Karpas-422 (cell line): ENCODE measurements around the gene SCAI. TPM values are rescaled to one million over a fixed set of nuclear protein-coding genes. Genes with fewer than 3 reads are reported as not detected.
A peak's percentile ranks its signal among the peaks of the same experiment; 100 is the strongest.
"Not testable (repeated sequence)": the region's sequence is repeated elsewhere in the genome, so short reads cannot be mapped to it uniquely, and the experiment has no call there.

ENCODE experiments used
- DNase-seq: peaks from one replicate; pipeline ENCODE4 v3.0.0-alpha.2; 2015
- H2AFZ ChIP-seq: fragments of 200-600 bp; sonication (generic); 2 replicates; pipeline ENCODE4 v1.6.1; 2014; ENCODE audit warnings: antibody characterized with exemption, low read length, mixed read lengths
- H3K27ac ChIP-seq: fragments of 200-600 bp; sonication (generic); 2 replicates; pipeline ENCODE4 v1.5.1; 2014; ENCODE audit warnings: mild to moderate bottlenecking, low read length, moderate library complexity
- H3K27me3 ChIP-seq: fragments of 200-600 bp; sonication (generic); 2 replicates; pipeline ENCODE4 v1.6.1; 2014; ENCODE audit warnings: low read length, mixed read lengths
- H3K36me3 ChIP-seq: fragments of 200-600 bp; sonication (generic); 2 replicates; pipeline ENCODE4 v1.6.1; 2014; ENCODE audit warnings: low read length, mixed read lengths; ENCODE audit not compliant: insufficient read depth
- H3K4me1 ChIP-seq: fragments of 200-600 bp; sonication (generic); 2 replicates; pipeline ENCODE4 v1.6.1; 2014; ENCODE audit warnings: mild to moderate bottlenecking, low read length, mixed read lengths
- H3K4me2 ChIP-seq: fragments of 200-600 bp; sonication (generic); 2 replicates; pipeline ENCODE4 v1.6.1; 2014; ENCODE audit warnings: low read length, low read depth, mild to moderate bottlenecking; ENCODE audit not compliant: poor library complexity, severe bottlenecking
- H3K4me3 ChIP-seq: fragments of 200-600 bp; sonication (generic); 2 replicates; pipeline ENCODE4 v1.5.1; 2014; ENCODE audit warnings: mild to moderate bottlenecking, antibody characterized with exemption, low read length, mixed read lengths
- H3K79me2 ChIP-seq: fragments of 200-600 bp; sonication (generic); 2 replicates; pipeline ENCODE4 v1.6.1; 2014; ENCODE audit warnings: mild to moderate bottlenecking, low read length, mixed read lengths
- H3K9ac ChIP-seq: fragments of 200-600 bp; sonication (generic); 2 replicates; pipeline ENCODE4 v1.6.0; 2014; ENCODE audit warnings: low read length
- H3K9me2 ChIP-seq: fragments of 200-600 bp; sonication (generic), shearing (Covaris generic); replicated peaks from 2 replicates; pipeline ENCODE4 v1.6.0; 2014; ENCODE audit warnings: mild to moderate bottlenecking, low read length, moderate library complexity; ENCODE audit not compliant: insufficient read depth
- H3K9me3 ChIP-seq: fragments of 300-700, 200-600 bp; sonication (generic); 2 replicates; pipeline ENCODE4 v1.6.1; 2014; ENCODE audit warnings: low read length, mixed read lengths
- H4K20me1 ChIP-seq: fragments of 200-600 bp; sonication (generic); 2 replicates; pipeline ENCODE4 v1.6.1; 2014; ENCODE audit warnings: mild to moderate bottlenecking, antibody characterized with exemption, low read length, low read depth; ENCODE audit not compliant: insufficient read depth
- total RNA-seq: library from RNA; depleted of rRNA; stranded (reverse); fragments of >200 nt; shearing (Covaris generic); gene quantifications from 2 replicates; pipeline ENCODE4 v1.2.3, GENCODE V29; 2014; ENCODE audit warnings: low replicate concordance

The SCAI gene
- total RNA-seq, 1 experiment from 2014 or later, result 35.3 TPM

DNA sequence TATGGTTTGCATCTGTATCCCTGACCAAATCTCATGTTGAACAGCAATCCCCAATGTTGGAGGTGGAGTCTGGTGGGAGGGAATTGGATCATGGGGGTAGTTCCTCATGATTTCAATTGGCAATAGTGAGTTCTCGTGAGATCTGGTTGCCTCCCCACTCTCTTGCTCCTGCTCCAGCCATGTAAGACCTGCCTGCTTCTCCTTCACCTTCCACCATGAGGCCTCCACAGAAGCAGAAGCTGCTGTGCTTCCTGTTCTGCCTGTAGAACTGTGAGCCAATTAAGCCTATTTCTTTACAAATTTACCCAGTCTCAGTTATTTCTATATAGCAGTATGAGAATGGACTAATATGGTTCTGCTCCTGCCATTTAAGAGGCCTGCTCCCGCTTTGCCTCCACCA is 32.9 kb downstream of the SCAI start:
- no peak for DNase-seq
- no peaks in the 10 kb centered on the region for H3K27me3 ChIP-seq
- H3K9ac ChIP-seq, result no peak overlapping the region

GRCh38 chr9:125108541-125108940 is 34.8 kb downstream of the SCAI start:
- not testable (repeated sequence) for H2AFZ ChIP-seq, H3K36me3 ChIP-seq, H3K9me3 ChIP-seq, DNase-seq, H3K4me3 ChIP-seq, H3K9me2 ChIP-seq, H3K4me2 ChIP-seq, H4K20me1 ChIP-seq, H3K9ac ChIP-seq, H3K27ac ChIP-seq, H3K27me3 ChIP-seq, H3K4me1 ChIP-seq
- H3K79me2 ChIP-seq, result peaks cover 76% of the 10 kb centered on the region

More for the DNA sequence above, 32.9 kb downstream of the SCAI start:
- H3K36me3 ChIP-seq, result no peaks in the 10 kb centered on the region; the same call in 1 of the 2 replicates
- no peak overlapping the region for H3K4me3 ChIP-seq
- H3K79me2 ChIP-seq, result peaks cover 69% of the 10 kb centered on the region
- no peak overlapping the region for H3K27ac ChIP-seq
- no peak overlapping the region for H3K4me2 ChIP-seq
- H3K9me2 ChIP-seq, result no peaks in the 10 kb centered on the region
- 0 out of 2 replicates have a peak, but pooled peaks cover 3% of the 10 kb centered on the region for H3K9me3 ChIP-seq
- H2AFZ ChIP-seq, result no peak overlapping the region
- H4K20me1 ChIP-seq, result no peaks in the 10 kb centered on the region
- H3K4me1 ChIP-seq, result no peaks in the 10 kb centered on the region

DNA sequence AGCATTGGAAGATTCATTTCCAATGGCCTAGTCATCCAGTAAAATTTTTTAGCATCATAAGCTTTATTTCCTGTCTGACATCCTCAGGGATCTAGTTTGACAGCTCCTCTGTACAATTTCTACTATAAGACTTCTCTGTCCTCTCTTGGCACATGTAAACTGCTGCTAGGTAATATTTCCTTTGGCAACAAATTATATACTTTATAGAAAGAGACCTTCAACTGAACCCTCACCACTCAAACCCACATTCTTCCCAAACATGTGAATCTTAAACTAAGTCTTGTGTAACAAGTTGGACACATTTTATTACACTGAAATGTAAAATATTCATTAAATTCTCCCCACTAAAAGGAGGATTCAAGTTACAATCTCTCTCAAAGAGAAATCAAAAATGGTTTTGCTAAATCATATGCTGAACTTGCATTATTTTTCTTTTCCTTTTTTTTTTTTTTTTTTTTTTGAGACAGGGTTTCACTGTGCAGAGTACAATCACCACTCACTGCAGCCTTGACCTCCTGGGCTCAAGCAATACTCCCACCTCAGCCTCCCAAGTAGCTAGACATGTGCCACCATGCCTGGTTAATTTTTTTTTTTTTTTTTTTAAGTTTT is 36.9 kb downstream of the SCAI start:
- H3K79me2 ChIP-seq, result peaks cover 78% of the 10 kb centered on the region
- no peaks in the 10 kb centered on the region for H3K4me1 ChIP-seq
- no peak overlapping the region for H3K4me3 ChIP-seq
- no peaks in the 10 kb centered on the region for H3K9me3 ChIP-seq
- H3K27me3 ChIP-seq, result no peaks in the 10 kb centered on the region
- H4K20me1 ChIP-seq, result no peaks in the 10 kb centered on the region
- H3K27ac ChIP-seq, result peak overlapping the region; percentile 17; the same call in 1 of the 2 replicates
- H3K9ac ChIP-seq, result no peak overlapping the region
- H2AFZ ChIP-seq, result no peak overlapping the region
- no peaks in the 10 kb centered on the region for H3K9me2 ChIP-seq
- H3K4me2 ChIP-seq, result no peak overlapping the region
- DNase-seq, result no peak
- H3K36me3 ChIP-seq, result no peaks in the 10 kb centered on the region

DNA sequence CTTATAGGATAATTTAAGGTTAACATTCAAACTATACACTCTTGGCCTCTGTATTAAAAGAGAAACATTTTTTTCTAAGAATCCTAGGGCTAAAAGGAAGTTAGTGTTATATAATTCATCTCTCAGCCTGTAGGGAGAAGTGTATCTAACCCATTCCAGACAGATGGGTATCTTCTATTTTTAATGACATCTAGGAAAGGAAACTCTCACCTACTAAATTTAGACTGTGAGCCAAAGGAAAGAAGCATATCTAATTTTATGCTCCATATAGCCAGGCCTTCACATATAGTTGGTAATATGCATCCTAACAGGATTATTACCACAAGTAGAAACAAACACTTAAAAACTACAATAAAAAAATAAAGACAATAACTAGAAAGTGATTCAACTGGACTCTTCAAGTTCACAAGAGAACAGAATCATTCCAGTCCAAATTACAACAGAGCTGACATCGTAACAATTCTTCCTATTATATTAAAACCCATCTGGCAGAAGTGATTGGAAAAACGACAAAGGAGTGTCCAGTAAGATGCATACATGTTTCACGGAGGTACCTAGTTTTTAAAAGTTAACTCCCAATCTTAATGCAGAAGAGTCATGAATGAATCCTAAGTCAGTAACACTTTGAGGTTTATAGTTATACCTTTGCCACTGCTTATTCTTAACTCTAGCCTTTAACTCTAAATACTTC is 39.4 kb downstream of the SCAI start:
- no peaks in the 10 kb centered on the region for H3K9me2 ChIP-seq
- no peak overlapping the region for H2AFZ ChIP-seq
- H3K36me3 ChIP-seq, result no peaks in the 10 kb centered on the region
- H3K9me3 ChIP-seq, result no peaks in the 10 kb centered on the region
- no peaks in the 10 kb centered on the region for H3K27me3 ChIP-seq
- DNase-seq, result no peak
- H3K9ac ChIP-seq, result no peak overlapping the region
- H3K27ac ChIP-seq, result no peak overlapping the region
- H3K4me1 ChIP-seq, result no peaks in the 10 kb centered on the region
- H3K4me3 ChIP-seq, result no peak overlapping the region
- H3K4me2 ChIP-seq, result no peak overlapping the region
- peaks cover 82% of the 10 kb centered on the region for H3K79me2 ChIP-seq
- no peaks in the 10 kb centered on the region for H4K20me1 ChIP-seq

- Histone ChIP-seq H3K9me3 (no peaks in the 10 kb centered on the region), H3K27me3 (no peaks in the 10 kb centered on the region), H4K20me1 (no peaks in the 10 kb centered on the region), H3K36me3 (no peaks in the 10 kb centered on the region), H3K27ac (no peak overlapping the region), H3K9ac (no peak overlapping the region), H2AFZ (no peak overlapping the region), H3K79me2 (peaks cover 91% of the 10 kb centered on the region), H3K4me3 (no peak overlapping the region), H3K9me2 (no peaks in the 10 kb centered on the region), H3K4me1 (no peaks in the 10 kb centered on the region), H3K4me2 (no peak overlapping the region)
- no peak for DNase-seq
Measured at GRCh38 chr9:125103021-125103420, 40.3 kb downstream of the SCAI start.

DNA sequence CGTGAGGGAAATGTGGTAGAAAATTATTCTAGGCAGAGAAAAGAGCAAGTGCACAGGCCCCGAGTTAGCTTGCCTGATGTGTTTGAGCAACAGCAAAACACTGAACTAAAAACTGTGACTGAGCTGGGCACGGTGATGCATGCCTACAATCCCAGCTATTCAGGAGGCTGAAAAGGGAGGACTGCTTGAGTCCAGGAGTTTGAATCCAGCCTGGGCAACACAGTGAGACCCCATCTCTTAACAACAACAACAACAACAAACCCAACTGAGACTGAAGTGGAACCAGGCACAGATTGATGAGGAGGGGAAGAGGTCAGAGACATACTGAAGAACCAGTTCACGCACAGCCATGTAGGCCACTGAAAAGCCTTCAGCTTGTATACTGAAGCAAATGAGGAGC is 42.5 kb downstream of the SCAI start:
- no peak overlapping the region for H3K4me2 ChIP-seq
- H3K79me2 ChIP-seq, result peaks cover 88% of the 10 kb centered on the region
- no peaks in the 10 kb centered on the region for H3K36me3 ChIP-seq
- no peak overlapping the region for H3K27ac ChIP-seq
- H3K4me3 ChIP-seq, result no peak overlapping the region
- no peak overlapping the region for H3K9ac ChIP-seq
- no peaks in the 10 kb centered on the region for H3K9me3 ChIP-seq
- H3K27me3 ChIP-seq, result no peaks in the 10 kb centered on the region
- no peak overlapping the region for H2AFZ ChIP-seq
- no peaks in the 10 kb centered on the region for H3K4me1 ChIP-seq
- DNase-seq, result no peak
- H3K9me2 ChIP-seq, result no peaks in the 10 kb centered on the region
- H4K20me1 ChIP-seq, result no peaks in the 10 kb centered on the region

DNA sequence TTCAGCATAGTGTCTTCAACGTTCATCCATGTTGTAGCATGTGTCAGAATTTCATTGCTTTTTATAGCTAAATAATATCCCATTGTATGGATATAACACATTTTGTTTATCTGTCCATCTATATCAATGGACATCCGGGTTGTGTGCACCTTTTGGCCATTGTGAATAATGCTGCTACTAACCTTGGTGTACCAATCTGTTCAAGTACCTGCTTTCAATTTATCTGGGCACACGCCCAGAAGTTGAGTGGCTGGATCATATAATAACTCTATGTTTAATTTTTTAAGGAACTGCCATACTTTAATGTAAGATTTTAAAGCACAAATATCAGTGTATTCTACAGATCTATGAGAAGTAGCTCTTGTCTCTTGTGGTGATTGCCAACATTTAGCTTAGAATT is 43.5 kb downstream of the SCAI start:
- no peak overlapping the region for H3K9ac ChIP-seq
- no peak overlapping the region for H3K4me2 ChIP-seq
- no peak overlapping the region for H2AFZ ChIP-seq
- H3K4me3 ChIP-seq, result no peak overlapping the region
- H3K27ac ChIP-seq, result no peak overlapping the region
- DNase-seq, result no peak
- no peaks in the 10 kb centered on the region for H3K9me2 ChIP-seq
- peaks cover 89% of the 10 kb centered on the region for H3K79me2 ChIP-seq
- H3K9me3 ChIP-seq, result no peaks in the 10 kb centered on the region
- H3K27me3 ChIP-seq, result no peaks in the 10 kb centered on the region
- H4K20me1 ChIP-seq, result no peaks in the 10 kb centered on the region
- no peaks in the 10 kb centered on the region for H3K4me1 ChIP-seq
- no peaks in the 10 kb centered on the region for H3K36me3 ChIP-seq

- Histone ChIP-seq H3K4me3 (no peak overlapping the region), H3K36me3 (no peaks in the 10 kb centered on the region), H3K4me1 (no peaks in the 10 kb centered on the region), H3K9me3 (no peaks in the 10 kb centered on the region), H3K79me2 (peaks cover 78% of the 10 kb centered on the region), H3K27me3 (no peaks in the 10 kb centered on the region), H4K20me1 (no peaks in the 10 kb centered on the region), H3K27ac (no peak overlapping the region), H2AFZ (no peak overlapping the region), H3K9me2 (no peaks in the 10 kb centered on the region), H3K9ac (no peak overlapping the region), H3K4me2 (no peak overlapping the region)
- DNase-seq, result no peak
Measured at GRCh38 chr9:125095821-125096443, 47.4 kb downstream of the SCAI start.
